Endodermal cell (in vitro differentiated cells): ENCODE measurements around the gene MAGI3. TPM values are rescaled to one million over a fixed set of nuclear protein-coding genes. Genes with fewer than 3 reads are reported as not detected.

Experiments
- DNase-seq: peaks from one replicate; pipeline ENCODE4 v3.0.0-alpha.2; 2017
- H3K27ac ChIP-seq: 2 replicates; pipeline ENCODE4 v1.5.1; 2013; ENCODE audit warnings: mild to moderate bottlenecking, low read depth, low read length, moderate library complexity
- H3K27me3 ChIP-seq: 2 replicates; pipeline ENCODE4 v1.6.1; 2013; ENCODE audit warnings: mild to moderate bottlenecking, low read length, moderate library complexity; ENCODE audit not compliant: insufficient read depth, control insufficient read depth, poor library complexity, severe bottlenecking
- H3K36me3 ChIP-seq: 2 replicates; pipeline ENCODE4 v1.7.0; 2013; ENCODE audit warnings: mild to moderate bottlenecking, low read length, moderate library complexity; ENCODE audit not compliant: control insufficient read depth, insufficient read depth
- H3K4me1 ChIP-seq: one replicate; pipeline ENCODE4 v1.7.0; 2013; ENCODE audit warnings: low read length; ENCODE audit not compliant: control insufficient read depth, insufficient read depth
- H3K4me3 ChIP-seq: 2 replicates; pipeline ENCODE4 v1.5.1; 2013; ENCODE audit warnings: mild to moderate bottlenecking, low read length, moderate library complexity
- H3K9ac ChIP-seq: 2 replicates; pipeline ENCODE4 v1.6.1; 2013; ENCODE audit warnings: mild to moderate bottlenecking, low read length, moderate library complexity; ENCODE audit not compliant: poor library complexity, severe bottlenecking; ENCODE audit errors: extremely low read depth
- H3K9me3 ChIP-seq: 2 replicates; pipeline ENCODE4 v1.6.1; 2013; ENCODE audit warnings: mild to moderate bottlenecking, low read length, moderate library complexity; ENCODE audit not compliant: control insufficient read depth
- H3K27ac Mint-ChIP-seq: 2 replicates; pipeline ENCODE4 v1.8.0; 2020; ENCODE audit warnings: mixed read lengths
- H3K27me3 Mint-ChIP-seq: 2 replicates; pipeline ENCODE4 v1.8.0; 2021; ENCODE audit warnings: mild to moderate bottlenecking, mixed read lengths; ENCODE audit not compliant: insufficient read depth
- H3K36me3 Mint-ChIP-seq: 2 replicates; pipeline ENCODE4 v1.8.0; 2020; ENCODE audit warnings: low read depth, mixed read lengths
- H3K4me1 Mint-ChIP-seq: 2 replicates; pipeline ENCODE4 v1.8.0; 2020; ENCODE audit warnings: mixed read lengths
- H3K4me3 Mint-ChIP-seq: 2 replicates; pipeline ENCODE4 v1.8.0; 2020; ENCODE audit warnings: mild to moderate bottlenecking, moderate library complexity, mixed read lengths
- H3K9me3 Mint-ChIP-seq: 2 replicates; pipeline ENCODE4 v1.8.0; 2020; ENCODE audit warnings: mild to moderate bottlenecking, mixed read lengths
- CTCF ChIP-seq: fragments of 200-600 bp; sonication (generic); conservative IDR thresholded peaks from 2 replicates; pipeline ENCODE4 v1.5.0; 2021; ENCODE audit warnings: antibody characterized with exemption, mild to moderate bottlenecking
- WGBS, 2 experiments: methylation state at CpG; one replicate each; pipeline versions ENCODE4 v1.1.5 to v1.1.7; 2013; ENCODE audit warnings: missing lambda C conversion rate in 2 of 2, mixed read lengths in 1 of 2; ENCODE audit not compliant: insufficient coverage in 1 of 2, insufficient read length in 1 of 2; 5-methylcytosine and 5-hydroxymethylcytosine counted together
- total RNA-seq, 2 donors: library from RNA; stranded (reverse); fragmentation: NEBNext Ultra II Directional in 1 of 2; extraction: Animal tissue kit (Norgen Biotek cat#: 25700) in 1 of 2; gene quantifications; 2 replicates in 1 of 2; 3 replicates in 1 of 2; pipeline ENCODE4 v1.2.1, GENCODE V29; 2021

MAGI3 gene
- total RNA-seq, 2 donors from 2014 or later, result 27.1 to 27.4 TPM

GRCh38 chr1:113670650-113671049, 280.3 kb downstream of the MAGI3 start:
- H3K4me3 Mint-ChIP-seq, result no peak overlapping the region
- 90 to 100% methylated on average over 1 of the region's 1 CpG for WGBS, 2 experiments
- Histone ChIP-seq H3K9ac (no peak overlapping the region), H3K36me3 (peaks cover 67% of the 10 kb centered on the region), H3K4me1 (no peaks in the 10 kb centered on the region), H3K27me3 (no peaks in the 10 kb centered on the region), H3K9me3 (peaks cover 13% of the 10 kb centered on the region), H3K27ac (no peak overlapping the region), H3K4me3 (no peak overlapping the region)
- no peaks in the 10 kb centered on the region for H3K27me3 Mint-ChIP-seq
- no peak for DNase-seq
- no peak for TF ChIP-seq CTCF
- H3K27ac Mint-ChIP-seq, result no peak overlapping the region
- peaks cover 29% of the 10 kb centered on the region for H3K36me3 Mint-ChIP-seq
- peaks cover 11% of the 10 kb centered on the region for H3K4me1 Mint-ChIP-seq
- H3K9me3 Mint-ChIP-seq, result no peaks in the 10 kb centered on the region

- no peak overlapping the region for H3K4me3 ChIP-seq
- Mint-ChIP-seq H3K4me3 (no peak overlapping the region), H3K4me1 (peaks cover 11% of the 10 kb centered on the region), H3K27ac (no peak overlapping the region), H3K9me3 (no peaks in the 10 kb centered on the region), H3K27me3 (no peaks in the 10 kb centered on the region), H3K36me3 (peaks cover 19% of the 10 kb centered on the region)
- H3K27me3 ChIP-seq, result no peaks in the 10 kb centered on the region
- H3K36me3 ChIP-seq, result peaks cover 51% of the 10 kb centered on the region
- 99 to 100% methylated on average over 4 of the region's 4 CpGs for WGBS, 2 experiments
- no peaks in the 10 kb centered on the region for H3K9me3 ChIP-seq
- DNase-seq, result no peak
- no peak for TF ChIP-seq CTCF
- H3K4me1 ChIP-seq, result no peaks in the 10 kb centered on the region
- no peak overlapping the region for H3K9ac ChIP-seq
- H3K27ac ChIP-seq, result no peak overlapping the region
These were observed 282.2 kb downstream of the MAGI3 start for GRCh38 chr1:113672491-113672890.

GRCh38 chr1:113674591-113674990, 284.3 kb downstream of the MAGI3 start:
- Mint-ChIP-seq H3K27me3 (no peaks in the 10 kb centered on the region), H3K4me3 (no peak overlapping the region), H3K27ac (no peak overlapping the region), H3K9me3 (no peaks in the 10 kb centered on the region), H3K4me1 (peaks cover 11% of the 10 kb centered on the region), H3K36me3 (peaks cover 21% of the 10 kb centered on the region)
- Histone ChIP-seq H3K9ac (no peak overlapping the region), H3K27me3 (no peaks in the 10 kb centered on the region), H3K9me3 (peaks cover 5% of the 10 kb centered on the region), H3K27ac (no peak overlapping the region), H3K36me3 (peaks cover 55% of the 10 kb centered on the region), H3K4me1 (no peaks in the 10 kb centered on the region), H3K4me3 (no peak overlapping the region)
- WGBS, 2 experiments, result 94 to 95% methylated on average over 1 of the region's 1 CpG
- DNase-seq, result no peak
- no peak for TF ChIP-seq CTCF
